ENCODE results near the gene OCA2.
"Not testable (repeated sequence)": the region's sequence is repeated elsewhere in the genome, so short reads cannot be mapped to it uniquely, and the experiment has no call there.

OCA2 gene

DNA sequence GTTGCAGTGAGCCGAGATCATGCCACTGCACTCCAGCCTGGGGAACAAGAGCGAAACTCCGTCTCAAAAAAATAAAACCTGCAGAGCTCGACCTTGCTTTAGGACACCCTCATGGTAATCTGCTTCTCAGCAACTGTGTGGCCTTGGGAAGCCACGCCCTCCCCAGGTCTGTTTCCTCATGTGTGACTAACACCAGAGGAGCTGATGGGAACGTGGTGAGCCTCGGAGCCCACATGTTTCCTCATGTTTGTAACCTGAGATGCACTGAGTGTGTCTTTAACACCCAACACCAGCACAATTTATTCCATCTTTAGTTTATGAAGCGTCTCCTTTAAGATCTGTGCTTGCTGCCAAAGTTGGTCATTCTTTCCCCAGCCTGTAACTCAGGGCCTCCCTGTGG lies 142.8 kb downstream of the OCA2 start:
- no peak for DNase-seq (ENCODE audit: low read depth in 1 of 2, low spot score in 1 of 2)

GRCh38 chr15:27955087-27955486 lies 144.0 kb downstream of the OCA2 start:
- no peak for DNase-seq (ENCODE audit: low read depth in 1 of 2, low spot score in 1 of 2)

DNA sequence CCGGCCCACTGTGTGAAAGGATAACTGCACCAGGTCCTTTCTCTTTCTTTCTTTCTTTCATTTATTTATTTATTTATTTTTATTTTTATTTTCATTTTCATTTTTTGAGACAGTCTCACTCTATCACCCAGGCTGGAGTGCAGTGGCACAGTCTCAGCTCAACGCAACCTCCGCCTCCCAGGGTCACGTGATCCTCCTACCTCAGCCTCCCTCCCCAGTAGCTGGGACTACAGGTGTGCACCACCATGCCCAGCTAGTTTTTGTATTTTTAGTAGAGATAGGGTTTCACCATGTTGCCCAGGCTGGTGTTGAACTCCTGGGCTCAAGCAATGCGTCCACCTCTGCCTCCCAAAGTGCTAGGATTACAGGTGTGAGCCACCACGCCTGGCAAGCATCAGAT lies 146.5 kb downstream of the OCA2 start:
- DNase-seq (ENCODE audit: low read depth in 1 of 2, low spot score in 1 of 2), result not testable (repeated sequence)

GRCh38 chr15:27951191-27951890 lies 147.8 kb downstream of the OCA2 start:
- no peak for DNase-seq (ENCODE audit: low read depth in 1 of 2, low spot score in 1 of 2)

DNA sequence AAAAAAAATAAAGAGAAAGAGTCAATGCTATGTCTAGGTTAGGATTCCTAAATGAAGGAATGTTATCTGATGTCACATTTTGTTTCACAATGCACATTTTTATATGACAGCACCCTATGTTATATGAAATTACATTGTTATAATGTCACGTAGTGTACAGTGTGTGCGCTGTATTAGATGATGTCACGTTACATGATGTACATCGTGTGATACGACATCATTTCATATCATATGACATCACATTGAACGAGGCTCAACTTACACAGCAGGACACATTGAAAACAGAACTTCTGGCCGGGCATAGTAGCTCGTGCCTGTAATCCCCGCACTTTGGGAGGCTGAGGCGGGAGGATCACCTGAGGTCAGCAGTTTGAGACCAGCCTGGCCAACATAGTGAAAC lies 150.0 kb downstream of the OCA2 start:
- no peak for DNase-seq (ENCODE audit: low read depth in 1 of 2, low spot score in 1 of 2)

- no peak for DNase-seq (ENCODE audit: low read depth in 1 of 2, low spot score in 1 of 2)
Measured at GRCh38 chr15:27939246-27939645, 159.9 kb downstream of the OCA2 start.

GRCh38 chr15:27937851-27938250 lies 161.3 kb downstream of the OCA2 start:
- DNase-seq (ENCODE audit: low read depth in 1 of 2, low spot score in 1 of 2), result no peak

DNA sequence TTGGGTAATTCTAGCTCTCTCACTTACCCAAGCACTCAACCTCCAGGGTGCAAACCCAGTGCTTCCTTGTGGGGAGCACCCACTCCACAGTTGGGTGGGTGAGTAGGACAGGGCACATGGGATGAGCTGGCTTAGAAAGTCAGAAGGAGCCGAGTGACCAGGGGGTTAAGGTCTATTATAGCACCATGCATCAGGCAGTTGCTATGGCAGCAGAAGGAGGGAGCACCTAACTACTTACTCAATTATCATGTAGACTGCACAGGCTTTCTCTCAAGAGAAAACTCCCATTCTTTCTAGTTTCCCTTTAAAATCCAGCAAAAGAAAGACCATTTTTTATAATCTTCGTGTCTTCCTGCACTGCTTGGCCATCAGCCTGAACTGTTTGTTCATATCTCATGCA lies 163.0 kb downstream of the OCA2 start:
- no peak for DNase-seq (ENCODE audit: low read depth in 1 of 2, low spot score in 1 of 2)

DNA sequence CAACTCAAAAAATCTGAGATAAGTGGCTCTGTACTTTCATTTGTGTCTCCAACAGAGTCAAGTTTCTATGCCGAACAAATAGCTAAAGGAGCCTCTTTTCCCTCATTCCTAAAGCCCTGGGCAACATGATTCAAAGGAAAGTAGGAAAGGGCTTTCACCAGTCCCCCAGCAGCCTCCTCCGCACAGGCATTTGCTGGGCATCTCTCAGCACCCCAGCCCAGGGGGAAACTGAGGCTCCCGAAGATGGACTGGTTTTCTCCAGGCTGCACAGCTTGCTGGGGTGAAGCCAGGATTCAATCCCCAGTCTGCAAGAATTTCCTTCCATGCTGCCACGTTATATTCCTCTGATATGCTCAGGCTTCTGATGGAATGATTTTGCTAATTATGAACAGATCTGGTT lies 163.8 kb downstream of the OCA2 start:
- no peak for DNase-seq (ENCODE audit: low read depth in 1 of 2, low spot score in 1 of 2)

- no peak for DNase-seq (ENCODE audit: low read depth in 1 of 2, low spot score in 1 of 2)
Measured at GRCh38 chr15:27934782-27935181, 164.3 kb downstream of the OCA2 start.

DNA sequence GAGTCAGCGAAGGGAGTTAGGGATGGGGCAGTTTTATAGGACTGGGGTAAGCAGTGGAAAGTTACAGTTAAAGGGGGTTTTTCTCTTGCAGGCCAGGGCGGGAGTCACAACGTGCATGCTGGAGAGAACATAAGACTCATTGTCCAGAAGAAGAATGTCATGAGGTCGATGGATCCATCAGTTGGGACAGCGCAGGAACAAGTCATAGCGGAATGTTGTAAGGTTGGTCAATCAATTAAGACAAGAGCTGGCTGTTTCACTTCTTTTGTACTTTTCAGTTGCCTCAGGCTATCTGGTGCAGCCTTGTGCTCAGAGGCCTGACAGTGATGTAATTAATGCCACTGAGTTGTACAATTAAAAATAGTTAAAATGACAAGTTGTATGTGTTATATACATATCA lies 165.6 kb downstream of the OCA2 start:
- no peak for DNase-seq (ENCODE audit: low read depth in 1 of 2, low spot score in 1 of 2)

- no peak for DNase-seq (ENCODE audit: low read depth in 1 of 2, low spot score in 1 of 2)
Measured at GRCh38 chr15:27932600-27932999, 166.5 kb downstream of the OCA2 start.

- DNase-seq (ENCODE audit: low read depth in 1 of 2, low spot score in 1 of 2), result no peak
Measured at GRCh38 chr15:27928386-27928785, 170.7 kb downstream of the OCA2 start.

- no peak for DNase-seq (ENCODE audit: low read depth in 1 of 2, low spot score in 1 of 2)
Measured at GRCh38 chr15:27912283-27912682, 186.8 kb downstream of the OCA2 start.

DNA sequence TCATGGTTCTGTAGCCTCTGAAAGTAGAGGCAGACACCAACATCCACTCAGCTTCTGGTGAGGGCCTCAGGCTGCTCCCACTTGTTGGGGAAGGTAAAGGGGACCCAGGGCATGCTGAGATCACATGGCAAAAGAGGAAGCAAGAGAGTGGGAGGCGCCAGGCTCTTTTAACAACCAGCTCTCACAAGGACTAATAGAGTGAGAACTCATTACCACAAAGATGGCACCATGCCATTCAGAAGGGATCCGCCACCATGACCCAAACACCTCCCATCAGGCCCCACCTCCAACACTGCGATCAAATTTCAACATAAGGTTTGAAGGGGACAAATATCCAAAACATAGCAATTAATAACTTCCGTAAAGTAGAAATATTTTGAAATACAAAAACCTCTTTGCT lies 192.3 kb downstream of the OCA2 start:
- no peak for DNase-seq (ENCODE audit: low read depth in 1 of 2, low spot score in 1 of 2)

GRCh38 chr15:27903405-27903804 lies 195.7 kb downstream of the OCA2 start:
- no peak for DNase-seq (ENCODE audit: low read depth in 1 of 2, low spot score in 1 of 2)

DNA sequence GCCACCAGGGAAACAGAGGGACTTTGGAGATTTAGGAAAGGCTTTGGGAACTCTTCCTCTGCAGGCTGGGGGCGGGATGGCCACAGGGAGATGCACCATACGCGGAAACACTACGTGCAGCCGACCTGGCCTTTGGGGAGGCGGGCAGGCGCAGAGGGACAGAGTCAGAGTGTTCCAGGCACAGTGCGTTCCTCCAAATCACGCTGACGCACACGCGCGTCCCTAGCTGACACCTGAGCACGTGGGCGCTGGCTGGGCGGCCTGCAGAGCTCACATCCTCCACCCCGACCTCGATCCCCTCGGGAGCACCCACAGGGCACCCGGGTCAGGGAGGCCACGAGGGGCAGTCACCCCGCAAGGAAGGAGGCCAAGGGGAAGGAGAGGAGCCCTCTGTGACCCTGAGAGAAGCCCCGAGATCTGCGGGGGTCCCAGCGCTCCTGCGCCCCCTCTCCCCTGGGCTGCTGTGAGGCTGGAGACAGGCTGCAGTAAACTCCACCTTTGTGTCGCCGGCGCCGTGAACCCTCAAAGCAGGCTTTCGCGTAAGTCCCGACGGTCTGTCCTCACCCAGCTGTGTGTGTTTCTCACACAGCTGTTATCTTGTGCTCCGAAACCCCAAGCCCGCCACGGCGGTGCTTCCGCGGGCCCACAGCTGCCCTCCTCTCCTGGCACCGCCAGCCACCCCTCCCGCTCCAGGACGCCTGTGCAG lies 196.3 kb downstream of the OCA2 start:
- DNase-seq (ENCODE audit: low read depth in 1 of 2, low spot score in 1 of 2), result no peak

GRCh38 chr15:27899583-27900285 lies 199.4 kb downstream of the OCA2 start:
- DNase-seq (ENCODE audit: low read depth in 1 of 2, low spot score in 1 of 2), result no peak

GRCh38 chr15:27897481-27897880 lies 201.6 kb downstream of the OCA2 start:
- no peak for DNase-seq (ENCODE audit: low read depth in 1 of 2, low spot score in 1 of 2)

GRCh38 chr15:27894645-27895044 lies 204.5 kb downstream of the OCA2 start:
- DNase-seq (ENCODE audit: low read depth in 1 of 2, low spot score in 1 of 2), result no peak

DNA sequence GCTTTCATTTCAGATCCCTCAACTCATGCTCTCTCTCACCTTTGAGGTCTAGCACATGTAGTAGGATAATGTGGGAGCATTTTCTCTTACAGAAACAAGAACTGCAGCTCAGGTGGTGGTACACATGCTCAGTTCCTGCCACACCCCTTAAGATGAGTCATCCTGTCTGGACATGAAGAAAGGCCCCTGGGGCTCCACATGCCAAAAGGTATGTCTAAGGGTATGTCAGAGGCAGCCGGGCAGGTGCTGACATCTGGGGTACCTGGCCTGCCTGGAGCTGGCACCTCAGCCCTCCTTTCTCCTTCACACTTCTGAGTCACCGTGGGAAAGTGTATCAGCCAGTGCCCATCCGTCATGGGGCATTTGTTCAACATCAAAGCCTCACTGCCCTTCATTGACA lies 209.9 kb downstream of the OCA2 start:
- no peak for DNase-seq (ENCODE audit: low read depth in 1 of 2, low spot score in 1 of 2)

GRCh38 chr15:27885201-27885600 lies 213.9 kb downstream of the OCA2 start:
- no peak for DNase-seq (ENCODE audit: low read depth in 1 of 2, low spot score in 1 of 2)

All from activated T-helper 1 cell treated with anti-CD3 and anti-CD28 coated beads, Interleukin-2, amount 50 U/mL, for 16 hours (primary cell).